Eye (tissue), 1 donor: ENCODE measurements around the gene ALG5.

ENCODE experiments used
- DNase-seq: peaks from one replicate; pipeline ENCODE4 v3.0.0-alpha.2; 2015

The ALG5 gene

GRCh38 chr13:36979361-36980050, 19.6 kb downstream of the ALG5 start:
- DNase-seq = no peak

- DNase-seq = no peak
Measured at GRCh38 chr13:36975172-36975571, 24.0 kb downstream of the ALG5 start.

- no peak for DNase-seq
Measured at GRCh38 chr13:36973621-36974295, 25.4 kb downstream of the ALG5 start.

GRCh38 chr13:36973009-36973408, 26.1 kb downstream of the ALG5 start:
- no peak for DNase-seq

- no peak for DNase-seq
Measured at GRCh38 chr13:36966404-36966803, 32.7 kb downstream of the ALG5 start.

GRCh38 chr13:36965767-36966166, 33.4 kb downstream of the ALG5 start:
- DNase-seq = no peak

DNA sequence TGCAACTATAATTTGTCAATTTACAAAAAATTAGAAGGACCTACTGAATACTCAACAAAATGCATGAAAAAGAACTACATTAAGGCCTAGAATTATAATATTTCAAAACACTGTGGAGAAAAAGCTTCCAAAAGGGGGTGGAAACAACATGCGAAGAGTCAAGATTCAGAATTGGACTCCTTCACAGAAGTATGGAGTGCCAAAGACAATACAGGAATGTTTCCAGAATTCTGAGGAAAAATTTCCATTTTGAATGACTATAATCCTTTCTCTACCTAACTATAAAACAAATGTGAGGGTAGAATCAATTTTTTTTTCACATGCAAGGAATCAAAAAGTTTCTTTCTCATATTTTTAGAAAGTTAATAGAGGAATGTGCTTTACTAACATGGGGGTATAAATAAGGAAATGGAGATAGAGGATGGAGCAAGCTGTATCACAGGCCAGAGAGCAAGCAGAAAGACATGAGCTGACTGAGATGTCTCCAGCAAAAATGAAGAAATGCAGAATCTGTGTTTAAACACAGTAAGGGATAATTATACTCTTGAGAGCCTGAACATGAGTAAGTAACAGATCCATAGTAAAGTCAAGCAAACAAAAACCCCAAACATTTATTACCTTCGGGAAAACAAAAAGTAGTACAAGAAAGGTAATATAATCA, 39.6 kb downstream of the ALG5 start:
- peak; percentile 23 for DNase-seq

DNA sequence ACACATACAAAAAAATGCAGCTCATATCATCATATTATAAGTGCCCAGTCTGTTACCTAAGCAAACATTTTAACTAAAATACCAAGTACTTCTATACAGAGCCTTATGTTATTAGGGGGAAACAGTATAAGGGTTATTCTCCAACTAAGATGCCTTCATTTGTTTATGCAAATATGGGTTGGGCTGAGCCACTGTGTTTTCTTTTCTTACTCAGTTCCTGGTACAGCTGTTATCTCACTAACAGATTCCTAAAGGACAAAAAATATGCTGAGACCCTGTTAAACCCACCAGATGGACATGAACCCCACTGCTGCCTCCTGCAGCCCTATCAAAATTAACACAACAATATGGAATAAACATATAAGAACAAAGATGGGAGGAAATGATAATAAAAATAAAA, 44.6 kb downstream of the ALG5 start:
- DNase-seq = no peak

GRCh38 chr13:36950920-36951319, 48.2 kb downstream of the ALG5 start:
- no peak for DNase-seq

GRCh38 chr13:36950330-36950729, 48.8 kb downstream of the ALG5 start:
- DNase-seq = no peak

DNA sequence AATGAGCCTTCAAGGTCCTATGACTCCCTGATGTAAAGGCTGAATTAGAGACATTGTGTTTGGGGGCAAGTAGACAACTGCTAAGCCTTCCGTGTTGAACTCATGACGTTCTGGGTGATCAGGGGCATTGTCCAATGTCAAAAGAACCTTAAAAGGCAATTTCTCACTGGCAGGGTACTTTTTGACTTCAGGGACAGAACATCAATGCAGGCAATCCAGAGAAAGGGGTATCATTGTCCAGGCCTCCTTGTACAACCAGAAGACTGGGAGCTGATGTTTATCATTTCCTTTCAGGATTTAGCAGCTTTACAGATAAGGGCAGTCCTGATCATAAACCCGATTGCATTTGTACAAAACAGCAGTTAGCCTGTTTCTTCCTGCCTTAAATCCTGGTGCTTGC, 54.1 kb downstream of the ALG5 start:
- no peak for DNase-seq

DNA sequence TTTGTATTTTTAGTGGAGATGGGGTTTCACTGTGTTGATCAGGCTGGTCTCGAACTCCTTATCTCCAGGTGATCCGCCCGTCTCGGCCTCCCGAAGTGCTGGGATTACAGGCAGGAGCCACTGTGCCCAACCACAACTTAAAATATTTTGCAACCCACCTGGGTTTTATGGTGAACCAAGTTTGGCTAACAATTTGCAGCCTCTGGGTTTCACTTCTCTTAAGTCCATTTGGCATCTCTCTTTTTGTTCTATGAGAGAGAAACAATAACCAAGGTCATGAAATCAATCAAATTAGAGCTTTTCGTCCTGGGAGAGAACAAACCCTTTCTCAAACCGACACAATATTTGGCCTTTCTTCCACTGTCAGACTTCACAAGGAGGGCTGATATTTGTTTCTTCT, 73.5 kb downstream of the ALG5 start:
- no peak for DNase-seq

DNA sequence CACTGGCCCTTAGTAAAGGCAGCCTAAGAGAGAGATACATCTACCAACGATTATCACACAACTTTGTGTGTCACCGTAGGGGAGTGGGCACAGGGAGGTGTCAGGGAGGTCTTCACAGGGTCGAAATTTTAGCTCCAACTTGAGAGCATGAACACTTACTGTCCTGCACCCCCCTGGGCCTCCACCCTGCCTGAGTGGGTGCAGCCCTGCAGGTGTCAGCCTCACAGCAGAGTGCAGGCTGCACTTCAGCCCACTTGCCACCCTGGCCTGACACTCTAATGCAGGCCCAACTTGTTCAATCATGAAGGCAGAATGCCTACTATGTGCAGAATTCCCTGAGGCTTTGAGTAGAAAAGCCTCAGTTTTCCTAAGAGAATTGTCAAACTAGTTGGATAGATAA, 75.1 kb downstream of the ALG5 start:
- no peak for DNase-seq

GRCh38 chr13:36921631-36922301, 77.4 kb downstream of the ALG5 start:
- no peak for DNase-seq

DNA sequence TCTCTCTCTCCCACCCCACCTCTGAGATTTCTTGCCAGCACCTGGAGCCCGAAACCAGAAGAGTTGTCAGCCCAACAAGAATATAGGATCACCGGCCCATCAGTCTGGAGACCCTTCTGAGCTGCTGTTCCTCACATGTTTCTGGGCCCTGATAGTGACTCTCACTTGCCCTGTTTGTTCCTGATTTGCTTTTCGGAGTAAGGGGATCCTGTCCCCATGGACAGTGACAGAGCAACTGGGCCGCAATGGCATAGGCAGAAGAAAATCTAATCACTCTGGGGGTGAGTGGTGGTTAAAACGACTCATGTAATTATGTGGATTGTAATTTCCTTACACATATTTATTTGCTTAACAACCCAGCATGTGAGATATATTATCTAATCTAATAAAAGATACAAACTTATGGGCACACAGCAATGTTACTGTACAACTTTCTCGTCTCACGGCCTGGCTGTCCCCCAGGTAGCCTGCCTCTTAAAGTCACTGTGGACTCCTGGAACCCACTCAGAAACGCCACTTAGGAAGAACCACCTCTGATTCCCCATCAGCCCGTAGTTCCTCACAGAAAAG, 78.4 kb downstream of the ALG5 start:
- peak; percentile 77 for DNase-seq

DNA sequence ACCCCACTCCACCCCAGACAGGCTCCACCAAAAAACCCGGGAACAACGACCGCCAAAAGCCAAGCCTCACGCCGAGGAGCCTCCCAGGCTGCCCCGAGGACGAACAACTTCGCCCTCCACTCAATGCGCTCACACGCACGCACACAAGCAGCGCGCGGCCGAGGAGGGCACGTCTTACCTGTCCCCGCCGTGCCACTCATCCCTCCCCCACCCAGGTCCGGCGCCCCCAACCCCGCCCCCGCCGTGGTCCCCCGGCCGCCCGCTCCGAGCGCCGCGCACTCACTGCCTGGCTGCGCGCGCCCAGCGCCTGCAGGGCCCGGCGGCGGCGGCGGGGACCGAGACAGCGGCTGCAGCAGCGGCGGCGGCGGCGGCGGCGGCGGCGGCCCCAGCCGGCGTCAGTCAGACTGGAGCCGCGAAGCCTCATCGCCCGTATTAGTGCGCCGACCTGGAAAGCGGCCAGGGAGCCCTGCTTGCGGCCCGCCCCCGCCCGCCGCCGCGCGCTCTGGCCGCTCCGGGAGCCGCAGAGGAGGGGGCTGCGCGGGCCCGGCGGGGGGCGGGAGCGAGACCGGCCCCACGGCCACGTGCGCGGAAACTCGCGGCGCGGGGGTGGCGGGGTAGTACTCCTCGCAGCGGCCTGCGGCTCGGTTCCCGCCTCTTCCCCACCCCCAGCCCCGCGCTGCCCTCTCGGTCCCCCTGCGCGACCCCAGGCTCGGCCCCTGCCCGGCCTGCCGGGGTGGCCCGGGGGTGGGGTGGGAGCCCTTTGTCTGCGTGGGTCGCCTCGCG, 79.1 kb downstream of the ALG5 start, which contains the start of gene SMAD9:
Gene SMAD9, minus strand, starts transcription at position 406 of the 783 bp plus-strand sequence. CDS start 40,549 bp downstream, outside the sequence.
- peak; percentile 90 for DNase-seq

DNA sequence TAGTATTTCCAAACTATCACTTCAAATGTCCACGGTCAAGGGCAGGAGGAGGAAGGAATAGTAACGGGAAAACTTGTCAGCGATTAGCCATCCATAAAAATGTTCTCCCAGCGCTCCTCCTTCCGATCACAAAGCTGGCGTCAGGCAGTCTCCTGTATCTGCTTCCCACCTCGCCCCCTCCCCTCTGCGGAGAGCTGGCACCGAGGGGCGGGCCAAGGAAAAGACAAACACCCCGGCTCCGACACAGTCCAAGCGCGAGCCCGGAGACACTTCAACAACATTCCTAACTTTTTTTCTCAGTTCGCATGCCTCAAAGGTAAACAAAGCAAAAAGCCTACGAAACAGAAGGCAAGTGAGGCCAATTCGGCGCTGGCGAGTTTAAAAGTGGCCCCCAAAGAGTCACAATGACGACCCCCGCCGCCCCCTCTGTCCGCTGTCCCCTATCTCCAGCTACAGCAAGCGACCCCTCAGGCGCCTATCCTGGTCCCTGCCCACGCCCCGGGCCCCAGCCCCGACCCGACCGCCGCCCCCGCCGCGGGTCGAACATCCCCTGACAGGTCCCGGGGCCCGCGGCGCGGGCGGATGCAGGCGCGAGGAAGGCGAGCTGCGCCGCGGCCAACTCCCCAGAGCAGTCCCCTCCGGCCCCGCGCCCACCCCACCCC, 79.8 kb downstream of the ALG5 start:
- DNase-seq = peak; percentile 91

GRCh38 chr13:36918246-36919131, 80.7 kb downstream of the ALG5 start:
- peak; percentile 87 for DNase-seq

DNA sequence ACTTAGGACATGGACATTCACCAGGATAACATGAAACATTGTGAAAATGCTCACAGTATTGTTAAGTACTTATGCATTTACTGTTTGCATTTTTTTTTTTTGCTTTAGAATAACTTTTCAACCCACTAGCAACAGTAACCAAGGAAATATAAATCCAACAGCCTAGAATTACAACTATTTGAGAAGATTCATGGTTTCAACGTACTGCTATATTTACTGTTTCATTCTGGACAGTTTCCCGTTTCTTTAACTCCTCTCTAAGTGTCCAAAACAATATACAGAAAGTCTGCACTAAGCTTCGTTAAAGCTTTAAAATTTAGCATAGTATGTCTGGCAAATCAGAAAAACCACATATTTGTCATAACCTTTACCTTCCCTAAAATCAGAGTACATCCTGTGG, 81.8 kb downstream of the ALG5 start:
- DNase-seq = peak; percentile 32

GRCh38 chr13:36915896-36916640, 83.1 kb downstream of the ALG5 start:
- DNase-seq = peak; percentile 51
